KOPT-K1 (cell line): ENCODE measurements around the gene P2RX2.

Source experiments
- H3K27ac ChIP-seq: fragments of 200-600 bp; sonication (generic); 2 replicates; pipeline ENCODE4 v1.5.1; 2016; ENCODE audit warnings: antibody characterized with exemption, mild to moderate bottlenecking, low read depth, low read length; ENCODE audit not compliant: poor library complexity, severe bottlenecking
- H3K36me3 ChIP-seq: fragments of 200-600 bp; sonication (generic); 2 replicates; pipeline ENCODE4 v1.5.1; 2017; ENCODE audit warnings: antibody characterized with exemption, mild to moderate bottlenecking, low read length, moderate library complexity; ENCODE audit not compliant: insufficient read depth
- H3K9me3 ChIP-seq: fragments of 200-600 bp; sonication (generic); 2 replicates; pipeline ENCODE4 v1.5.1; 2017; ENCODE audit warnings: antibody characterized with exemption, low read length, mild to moderate bottlenecking; ENCODE audit not compliant: insufficient read depth, poor library complexity, severe bottlenecking

Gene P2RX2

GRCh38 chr12:132664206-132665148 lies 45.9 kb downstream of the P2RX2 start:
- Histone ChIP-seq H3K36me3 (peaks cover 100% of the 10 kb centered on the region), H3K9me3 (no peaks in the 10 kb centered on the region), H3K27ac (peak overlapping the region; percentile 51)

- Histone ChIP-seq H3K36me3 (peaks cover 100% of the 10 kb centered on the region), H3K27ac (no peak overlapping the region), H3K9me3 (no peaks in the 10 kb centered on the region)
Observed at GRCh38 chr12:132665149-132665491, 46.5 kb downstream of the P2RX2 start.

GRCh38 chr12:132665794-132666193 lies 47.2 kb downstream of the P2RX2 start:
- peaks cover 100% of the 10 kb centered on the region for H3K36me3 ChIP-seq
- no peaks in the 10 kb centered on the region for H3K9me3 ChIP-seq
- no peak overlapping the region for H3K27ac ChIP-seq

- no peaks in the 10 kb centered on the region for H3K9me3 ChIP-seq
- peaks cover 100% of the 10 kb centered on the region for H3K36me3 ChIP-seq
- no peak overlapping the region for H3K27ac ChIP-seq
Observed at GRCh38 chr12:132668191-132669088, 49.9 kb downstream of the P2RX2 start.

GRCh38 chr12:132669166-132669879 lies 50.7 kb downstream of the P2RX2 start:
- H3K27ac ChIP-seq, result no peak overlapping the region
- H3K9me3 ChIP-seq, result no peaks in the 10 kb centered on the region
- H3K36me3 ChIP-seq, result peaks cover 99% of the 10 kb centered on the region
